Natural killer cell treated with Interleukin-12 subunit alpha and Interleukin-12 subunit beta and Interleukin-15 and Interleukin-18, amount 100 ng/mL, for 72 hours (primary cell): ENCODE results near the gene LMO1. TPM values are rescaled to one million over a fixed set of nuclear protein-coding genes. Genes with fewer than 3 reads are reported as not detected.

Source experiments
- ATAC-seq, 2 donors: fragments of 150-1000 bp; cut with Tn5 transposase in 1 of 2; sonication (Bioruptor Pico), chemical (Tn5 transposase) in 1 of 2; 2 replicates each; pipeline ENCODE4 v1.10.0; 2021
- DNase-seq: peaks from one replicate; pipeline ENCODE4 v3.0.0; 2022; ENCODE audit warnings: low spot score
- H3K27ac Mint-ChIP-seq, 2 donors: 1 replicate in 1 of 2; 2 replicates in 1 of 2; pipeline ENCODE4 v1.8.0; 2022; ENCODE audit warnings: mixed read lengths in 2 of 2, mild to moderate bottlenecking in 1 of 2, moderate library complexity in 1 of 2
- H3K27me3 Mint-ChIP-seq, 2 donors: 1 replicate in 1 of 2; 2 replicates in 1 of 2; pipeline ENCODE4 v1.8.0; 2022; ENCODE audit warnings: mixed read lengths in 2 of 2
- H3K36me3 Mint-ChIP-seq: one replicate; pipeline ENCODE4 v1.8.0; 2022; ENCODE audit warnings: mixed read lengths
- H3K4me1 Mint-ChIP-seq, 2 donors: 1 replicate in 1 of 2; 2 replicates in 1 of 2; pipeline ENCODE4 v1.8.0; 2022; ENCODE audit warnings: low read depth in 2 of 2, mixed read lengths in 2 of 2, mild to moderate bottlenecking in 1 of 2
- H3K4me3 Mint-ChIP-seq: one replicate; pipeline ENCODE4 v1.8.0; 2022; ENCODE audit warnings: mixed read lengths
- H3K9me3 Mint-ChIP-seq: 2 replicates; pipeline ENCODE4 v1.8.0; 2022; ENCODE audit warnings: mixed read lengths
- total RNA-seq, 2 donors: library from RNA; stranded (reverse); gene quantifications; one replicate each; pipeline ENCODE4 v1.2.3, GENCODE V29; 2022

Gene LMO1
- total RNA-seq, 2 donors from 2014 or later, result not detected

GRCh38 chr11:8204025-8204424 lies 59.7 kb downstream of the LMO1 start:
- no peak for DNase-seq
- no peak overlapping the region for H3K4me3 Mint-ChIP-seq
- no peaks in the 10 kb centered on the region for H3K36me3 Mint-ChIP-seq
- no peak overlapping the region for H3K27ac Mint-ChIP-seq
- H3K4me1 Mint-ChIP-seq, result peaks cover 0 to 3% of the 10 kb centered on the region in 2 donors
- H3K27me3 Mint-ChIP-seq, result peaks cover 26 to 28% of the 10 kb centered on the region in 2 donors
- no peaks in the 10 kb centered on the region for H3K9me3 Mint-ChIP-seq
- ATAC-seq, result no peak

DNA sequence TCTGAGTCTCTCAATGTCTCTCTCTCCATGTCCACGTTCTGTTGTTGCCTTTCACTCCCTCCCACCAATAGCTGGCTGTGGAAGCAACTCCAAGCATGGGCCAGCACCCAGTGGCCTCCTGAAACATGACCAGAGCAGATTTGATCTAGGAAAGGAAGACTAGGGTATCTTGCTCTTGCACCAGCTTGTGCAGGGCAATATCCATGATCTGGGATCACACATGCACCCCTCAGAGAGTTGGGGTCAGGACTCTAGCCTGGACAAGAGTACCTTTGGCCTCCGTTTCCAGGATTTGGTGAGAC lies 60.3 kb downstream of the LMO1 start:
- H3K27me3 Mint-ChIP-seq, result peaks cover 28 to 31% of the 10 kb centered on the region in 2 donors
- no peak for ATAC-seq
- peaks cover 0 to 3% of the 10 kb centered on the region in 2 donors for H3K4me1 Mint-ChIP-seq

GRCh38 chr11:8202516-8203413 lies 60.9 kb downstream of the LMO1 start:
- ATAC-seq (no peak), DNase-seq (no peak)
- no peak overlapping the region for H3K4me3 Mint-ChIP-seq
- H3K4me1 Mint-ChIP-seq, result peaks cover 0 to 3% of the 10 kb centered on the region in 2 donors
- H3K36me3 Mint-ChIP-seq, result no peaks in the 10 kb centered on the region
- peaks cover 25 to 27% of the 10 kb centered on the region in 2 donors for H3K27me3 Mint-ChIP-seq
- no peaks in the 10 kb centered on the region for H3K9me3 Mint-ChIP-seq
- H3K27ac Mint-ChIP-seq, result no peak overlapping the region

More for the DNA sequence above, 60.3 kb downstream of the LMO1 start:
- no peak overlapping the region for H3K27ac Mint-ChIP-seq
- H3K4me3 Mint-ChIP-seq, result no peak overlapping the region
- DNase-seq, result no peak
- no peaks in the 10 kb centered on the region for H3K36me3 Mint-ChIP-seq
- no peaks in the 10 kb centered on the region for H3K9me3 Mint-ChIP-seq

- H3K4me3 Mint-ChIP-seq, result no peak overlapping the region
- peaks cover 0 to under 1% of the 10 kb centered on the region in 2 donors for H3K4me1 Mint-ChIP-seq
- H3K9me3 Mint-ChIP-seq, result no peaks in the 10 kb centered on the region
- H3K36me3 Mint-ChIP-seq, result no peaks in the 10 kb centered on the region
- H3K27me3 Mint-ChIP-seq, result peaks cover 28 to 32% of the 10 kb centered on the region in 2 donors
- ATAC-seq, result no peak
- H3K27ac Mint-ChIP-seq, result no peak overlapping the region
- no peak for DNase-seq
These were observed 61.9 kb downstream of the LMO1 start for GRCh38 chr11:8201644-8202365.

- no peaks in the 10 kb centered on the region for H3K4me1 Mint-ChIP-seq
- no peak overlapping the region for H3K27ac Mint-ChIP-seq
- no peaks in the 10 kb centered on the region for H3K36me3 Mint-ChIP-seq
- H3K27me3 Mint-ChIP-seq, result peaks cover 32 to 36% of the 10 kb centered on the region in 2 donors
- no peak overlapping the region for H3K4me3 Mint-ChIP-seq
- H3K9me3 Mint-ChIP-seq, result no peaks in the 10 kb centered on the region
- no peak for ATAC-seq
- no peak for DNase-seq
These were observed 64.0 kb downstream of the LMO1 start for GRCh38 chr11:8199676-8200075.

GRCh38 chr11:8196749-8197148 lies 66.9 kb downstream of the LMO1 start:
- Mint-ChIP-seq H3K9me3 (no peaks in the 10 kb centered on the region), H3K4me1 (no peaks in the 10 kb centered on the region), H3K27ac (no peak overlapping the region), H3K27me3 (peaks cover 27 to 35% of the 10 kb centered on the region in 2 donors), H3K4me3 (no peak overlapping the region), H3K36me3 (no peaks in the 10 kb centered on the region)
- ATAC-seq (no peak), DNase-seq (no peak)

DNA sequence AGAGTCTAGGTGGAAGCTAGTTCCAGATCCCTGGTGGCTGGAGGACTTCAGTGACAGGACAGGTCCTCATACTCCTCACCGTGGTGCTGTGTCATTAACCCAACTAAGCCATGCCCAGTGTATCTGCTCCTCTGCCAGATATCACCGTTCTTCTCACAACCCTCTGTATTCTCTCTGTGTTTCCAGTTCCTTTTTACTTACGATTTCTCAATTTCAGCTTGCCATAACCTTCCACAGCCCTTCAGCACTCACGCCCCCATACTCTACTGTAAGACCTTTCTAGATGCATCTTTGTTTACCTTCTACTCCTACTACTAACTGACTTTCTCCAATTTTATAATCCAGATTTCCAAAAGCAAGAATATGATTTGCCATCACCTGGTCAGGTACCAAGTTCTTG lies 68.7 kb downstream of the LMO1 start:
- no peaks in the 10 kb centered on the region for H3K36me3 Mint-ChIP-seq
- DNase-seq, result no peak
- H3K27me3 Mint-ChIP-seq, result peaks cover 27 to 35% of the 10 kb centered on the region in 2 donors
- no peak for ATAC-seq
- H3K4me1 Mint-ChIP-seq, result no peaks in the 10 kb centered on the region
- no peaks in the 10 kb centered on the region for H3K9me3 Mint-ChIP-seq
- H3K27ac Mint-ChIP-seq, result no peak overlapping the region
- H3K4me3 Mint-ChIP-seq, result no peak overlapping the region

DNA sequence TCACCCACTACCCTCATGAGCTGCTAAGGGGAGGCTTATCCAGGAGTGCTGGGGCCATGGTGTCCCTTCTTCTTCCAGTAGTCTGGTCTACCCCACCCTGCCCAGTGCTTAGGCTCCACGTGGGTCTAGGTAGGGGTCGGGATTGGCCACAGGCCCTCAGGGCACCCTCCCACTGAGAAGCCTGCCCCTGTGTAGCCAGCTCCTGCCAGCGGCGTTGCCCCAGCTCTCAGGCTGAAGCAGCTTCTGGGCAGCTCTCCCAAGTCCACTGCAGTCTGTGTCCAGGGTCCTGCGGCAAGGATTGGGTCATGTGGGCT lies 70.8 kb downstream of the LMO1 start:
- ATAC-seq, result peak; percentile 14 to 15
- no peak overlapping the region for H3K4me3 Mint-ChIP-seq

GRCh38 chr11:8192016-8192895 lies 71.4 kb downstream of the LMO1 start:
- Mint-ChIP-seq H3K27me3 (peaks cover 20 to 26% of the 10 kb centered on the region in 2 donors), H3K27ac (no peak overlapping the region), H3K4me3 (no peak overlapping the region), H3K4me1 (no peaks in the 10 kb centered on the region), H3K36me3 (no peaks in the 10 kb centered on the region), H3K9me3 (no peaks in the 10 kb centered on the region)
- peak; percentile 29 to 59 for ATAC-seq
- DNase-seq, result no peak

More for the DNA sequence above, 70.8 kb downstream of the LMO1 start:
- H3K27me3 Mint-ChIP-seq, result peaks cover 25 to 29% of the 10 kb centered on the region in 2 donors
- no peaks in the 10 kb centered on the region for H3K9me3 Mint-ChIP-seq
- no peaks in the 10 kb centered on the region for H3K4me1 Mint-ChIP-seq
- H3K36me3 Mint-ChIP-seq, result no peaks in the 10 kb centered on the region
- H3K27ac Mint-ChIP-seq, result no peak overlapping the region
- DNase-seq, result no peak

DNA sequence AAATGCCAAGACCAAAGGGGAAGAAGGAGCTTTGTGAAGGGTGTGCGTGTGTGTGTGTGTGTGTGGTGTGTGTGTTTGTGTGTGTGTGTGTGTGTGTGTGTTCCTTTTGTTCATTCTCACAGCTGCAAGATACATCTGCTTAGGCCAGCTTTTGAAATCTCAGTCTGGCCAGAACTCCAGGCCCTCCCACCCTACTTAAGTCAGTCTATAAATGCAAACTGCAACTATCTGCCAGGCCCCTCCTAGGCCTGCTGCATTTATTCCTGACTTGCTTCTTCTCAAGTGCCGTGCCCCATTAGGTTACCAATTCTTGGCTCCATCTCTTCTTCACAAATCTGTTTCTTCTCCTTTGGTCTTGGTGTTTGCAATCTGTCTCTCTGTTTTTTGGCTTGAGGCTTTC lies 73.2 kb downstream of the LMO1 start:
- Mint-ChIP-seq H3K27me3 (peaks cover 19 to 27% of the 10 kb centered on the region in 2 donors), H3K27ac (no peak overlapping the region), H3K9me3 (no peaks in the 10 kb centered on the region), H3K4me3 (no peak overlapping the region), H3K4me1 (no peaks in the 10 kb centered on the region), H3K36me3 (no peaks in the 10 kb centered on the region)
- no peak for DNase-seq
- ATAC-seq, result no peak

GRCh38 chr11:8186429-8186828 lies 77.2 kb downstream of the LMO1 start:
- Mint-ChIP-seq H3K9me3 (no peaks in the 10 kb centered on the region), H3K36me3 (no peaks in the 10 kb centered on the region), H3K4me3 (no peak overlapping the region), H3K27me3 (peaks cover 20 to 26% of the 10 kb centered on the region in 2 donors), H3K27ac (no peak overlapping the region), H3K4me1 (no peaks in the 10 kb centered on the region)
- no peak for ATAC-seq
- DNase-seq, result no peak

DNA sequence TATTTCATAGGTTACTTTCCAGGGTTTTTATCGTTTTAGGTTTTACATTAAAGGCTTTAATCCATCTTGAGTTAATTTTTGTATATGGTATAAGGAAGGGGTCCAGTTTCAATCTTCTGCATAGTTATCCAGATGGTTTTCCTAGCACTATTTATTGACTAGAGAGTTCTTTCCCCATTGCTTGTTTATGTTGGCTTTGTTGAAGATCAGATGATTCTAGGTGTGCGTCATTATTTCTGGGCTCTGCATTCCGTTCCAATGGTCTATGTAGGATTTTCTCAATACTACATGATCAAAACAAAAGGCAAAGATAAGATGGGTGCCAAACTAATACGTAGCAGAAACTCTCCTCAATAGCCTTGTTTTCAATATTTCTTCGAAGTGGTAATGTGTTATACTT lies 80.6 kb downstream of the LMO1 start:
- no peak for DNase-seq
- H3K36me3 Mint-ChIP-seq, result no peaks in the 10 kb centered on the region

DNA sequence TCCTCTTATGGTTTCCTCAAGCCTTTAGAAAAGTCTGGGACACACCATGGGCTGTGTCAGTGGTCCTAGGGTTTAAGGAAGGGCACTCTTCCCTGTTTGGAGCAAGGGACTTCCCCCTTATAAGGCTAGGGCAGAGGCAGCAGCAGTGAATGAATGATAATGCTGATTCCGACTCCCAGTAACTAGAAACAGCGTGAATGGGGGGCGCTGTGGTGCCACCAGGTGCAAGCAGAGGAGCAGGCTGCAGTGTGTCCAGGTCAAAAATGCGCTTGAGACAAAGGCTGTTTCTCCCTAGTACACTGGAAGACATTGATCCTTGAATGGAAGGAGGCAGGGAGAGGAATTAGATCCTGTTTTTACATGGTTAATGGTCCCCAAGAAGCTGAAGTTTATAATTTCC lies 83.2 kb downstream of the LMO1 start:
- no peaks in the 10 kb centered on the region for H3K4me1 Mint-ChIP-seq
- no peak overlapping the region for H3K4me3 Mint-ChIP-seq
- no peak for DNase-seq
- no peaks in the 10 kb centered on the region for H3K9me3 Mint-ChIP-seq
- peaks cover 18 to 29% of the 10 kb centered on the region in 2 donors for H3K27me3 Mint-ChIP-seq
- no peak for ATAC-seq
- H3K36me3 Mint-ChIP-seq, result no peaks in the 10 kb centered on the region
- no peak overlapping the region for H3K27ac Mint-ChIP-seq

More for the DNA sequence above, 80.6 kb downstream of the LMO1 start:
- Mint-ChIP-seq H3K27ac (no peak overlapping the region), H3K4me1 (no peaks in the 10 kb centered on the region), H3K27me3 (peaks cover 27 to 32% of the 10 kb centered on the region in 2 donors), H3K4me3 (no peak overlapping the region), H3K9me3 (no peaks in the 10 kb centered on the region)
- ATAC-seq, result no peak
